Ascending aorta (tissue), 2 donors: Measurements from ENCODE around the gene SPARCL1. TPM values are rescaled to one million over a fixed set of nuclear protein-coding genes. Genes with fewer than 3 reads are reported as not detected.

Source experiments
- DNase-seq, 2 donors: peaks; one replicate each; pipeline ENCODE4 v3.0.0-alpha.2; 2019; ENCODE audit warnings: low spot score in 2 of 2
- H3K27ac ChIP-seq, 2 donors: fragments of 200-600 bp; sonication (generic); one replicate each; pipeline ENCODE4 v1.5.1; 2016 to 2017; ENCODE audit warnings: mild to moderate bottlenecking in 1 of 2
- H3K27me3 ChIP-seq: fragments of 200-600 bp; sonication (generic); one replicate; pipeline ENCODE4 v1.5.1; 2017
- H3K36me3 ChIP-seq, 2 donors: fragments of 200-600 bp; sonication (generic); one replicate each; pipeline ENCODE4 v1.5.1; 2016
- H3K4me1 ChIP-seq, 2 donors: fragments of 200-600 bp; sonication (generic); one replicate each; pipeline ENCODE4 v1.5.1; 2016 to 2017; ENCODE audit warnings: mild to moderate bottlenecking in 1 of 2
- H3K4me3 ChIP-seq, 2 donors: fragments of 200-600 bp; sonication (generic); one replicate each; pipeline ENCODE4 v1.5.1; 2016 to 2017; ENCODE audit warnings: mild to moderate bottlenecking in 1 of 2
- H3K9me3 ChIP-seq, 2 donors: fragments of 200-600 bp; sonication (generic); one replicate each; pipeline ENCODE4 v1.5.1; 2016
- intact Hi-C: fragments of 100-400 bp; cut with DNase I; formaldehyde crosslinking; loops from one replicate; pipeline ENCODE4 v1.15.1; 2023
- total RNA-seq: library from RNA; depleted of rRNA; stranded (reverse); fragments of >200 nt; gene quantifications from one replicate; pipeline ENCODE4 v1.1.0, GENCODE V29; 2016
- TF ChIP-seq, protein P1 (sequence below), 3 experiments: fragments of 200-600 bp in 2 of 3; fragments of 450-650 bp in 1 of 3; sonication (generic) in 2 of 3; IDR thresholded peaks; one replicate each; pipeline ENCODE4 v1.5.1; 2016 to 2019; ENCODE audit warnings: antibody characterized with exemption in 3 of 3, mild to moderate bottlenecking in 1 of 3, moderate library complexity in 1 of 3

The SPARCL1 gene
- total RNA-seq, 1 donor from 2014 or later: 830 TPM

DNA sequence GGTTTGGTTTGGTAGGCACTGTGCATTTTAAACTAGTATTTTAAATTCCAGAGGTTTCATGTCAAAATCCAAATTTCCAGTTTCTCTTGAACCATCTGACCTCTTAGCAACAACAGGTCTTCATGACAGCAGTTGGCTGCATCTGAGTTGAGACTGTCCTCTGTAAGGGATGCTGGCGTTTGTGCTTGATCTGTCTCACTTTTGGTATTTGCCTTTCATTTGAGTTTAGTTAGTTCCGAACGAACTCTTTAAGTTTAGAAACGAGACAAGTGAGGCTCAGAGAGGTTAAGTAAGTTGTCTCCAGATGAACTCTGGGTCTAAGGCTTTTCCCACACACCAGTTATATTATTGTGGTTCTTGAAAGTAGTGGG lies 29.1 kb downstream of the SPARCL1 start:
- peak overlapping the region; percentile 32 to 46 for H3K27ac ChIP-seq
- H3K27me3 ChIP-seq: no peaks in the 10 kb centered on the region
- no peaks in the 10 kb centered on the region for H3K9me3 ChIP-seq
- no peak for DNase-seq
- no peak overlapping the region for H3K4me3 ChIP-seq
- H3K4me1 ChIP-seq: peaks cover 12 to 24% of the 10 kb centered on the region in 2 donors
- TF ChIP-seq, protein P1, sequence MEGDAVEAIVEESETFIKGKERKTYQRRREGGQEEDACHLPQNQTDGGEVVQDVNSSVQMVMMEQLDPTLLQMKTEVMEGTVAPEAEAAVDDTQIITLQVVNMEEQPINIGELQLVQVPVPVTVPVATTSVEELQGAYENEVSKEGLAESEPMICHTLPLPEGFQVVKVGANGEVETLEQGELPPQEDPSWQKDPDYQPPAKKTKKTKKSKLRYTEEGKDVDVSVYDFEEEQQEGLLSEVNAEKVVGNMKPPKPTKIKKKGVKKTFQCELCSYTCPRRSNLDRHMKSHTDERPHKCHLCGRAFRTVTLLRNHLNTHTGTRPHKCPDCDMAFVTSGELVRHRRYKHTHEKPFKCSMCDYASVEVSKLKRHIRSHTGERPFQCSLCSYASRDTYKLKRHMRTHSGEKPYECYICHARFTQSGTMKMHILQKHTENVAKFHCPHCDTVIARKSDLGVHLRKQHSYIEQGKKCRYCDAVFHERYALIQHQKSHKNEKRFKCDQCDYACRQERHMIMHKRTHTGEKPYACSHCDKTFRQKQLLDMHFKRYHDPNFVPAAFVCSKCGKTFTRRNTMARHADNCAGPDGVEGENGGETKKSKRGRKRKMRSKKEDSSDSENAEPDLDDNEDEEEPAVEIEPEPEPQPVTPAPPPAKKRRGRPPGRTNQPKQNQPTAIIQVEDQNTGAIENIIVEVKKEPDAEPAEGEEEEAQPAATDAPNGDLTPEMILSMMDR (IDR thresholded peaks at IDR 0.05): no peak
- peaks cover 68 to 71% of the 10 kb centered on the region in 2 donors for H3K36me3 ChIP-seq
- intact Hi-C loops: no loop called here

DNA sequence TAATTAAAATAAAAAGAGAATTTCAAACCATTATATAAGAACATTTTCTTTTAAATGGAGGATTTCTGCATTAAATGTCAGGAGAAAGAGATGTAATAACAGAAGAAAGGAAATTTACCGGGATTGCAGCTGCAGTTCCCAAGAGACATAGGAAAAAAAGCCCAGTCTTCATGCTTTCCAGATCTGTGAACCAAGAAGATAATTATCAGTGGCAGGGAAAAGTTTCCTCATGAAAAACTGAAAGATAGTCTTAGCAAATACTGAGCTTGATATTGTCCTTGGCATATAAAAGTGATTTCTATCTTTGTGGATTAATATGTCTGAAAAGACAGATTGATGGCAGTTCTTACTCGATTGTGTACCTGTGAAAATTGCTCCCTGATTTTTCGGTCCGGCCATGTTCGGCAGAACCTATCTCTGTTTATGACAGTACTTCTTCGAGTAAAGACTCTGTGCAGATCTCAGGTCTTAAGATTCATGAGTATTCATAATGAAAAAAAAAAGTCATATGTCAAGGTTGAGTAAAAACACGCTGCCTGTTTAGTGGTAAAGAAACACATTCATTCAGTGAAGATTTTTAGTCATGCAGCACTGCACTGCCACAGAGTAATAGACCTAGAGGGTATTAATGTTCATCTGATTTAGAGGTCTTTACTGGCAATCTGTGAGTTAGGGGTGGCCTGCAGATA lies 29.6 kb downstream of the SPARCL1 start:
- Histone ChIP-seq H3K4me3 (no peak overlapping the region), H3K27me3 (no peaks in the 10 kb centered on the region), H3K27ac (peak overlapping the region; percentile 46 to 60), H3K9me3 (no peaks in the 10 kb centered on the region), H3K4me1 (peaks cover 12 to 24% of the 10 kb centered on the region in 2 donors), H3K36me3 (peaks cover 69 to 71% of the 10 kb centered on the region in 2 donors)
- TF ChIP-seq, protein P1 (IDR thresholded peaks at IDR 0.05): no peak
- DNase-seq: no peak
- intact Hi-C loops: no loop called here

DNA sequence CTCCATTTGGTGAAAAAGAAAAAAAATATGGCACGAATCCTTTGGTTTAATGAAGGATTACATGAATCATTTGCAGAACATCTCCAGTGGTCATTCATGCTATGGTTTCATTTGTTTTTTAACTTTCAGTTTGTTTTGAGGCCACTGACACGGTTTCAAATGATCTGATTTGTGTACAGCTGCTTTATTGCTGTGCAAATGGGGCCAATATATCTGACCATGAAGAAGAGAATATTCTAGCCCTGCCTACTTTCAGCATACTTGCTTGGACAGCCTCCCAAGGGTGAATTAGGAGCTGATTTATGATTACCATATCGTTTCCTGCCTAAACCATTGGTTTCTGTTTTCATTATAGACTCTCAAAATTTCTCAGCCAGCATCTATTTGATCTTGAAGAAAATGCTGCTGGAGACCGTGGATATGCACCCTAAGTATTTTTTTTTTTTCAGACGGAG lies 30.7 kb downstream of the SPARCL1 start:
- H3K4me3 ChIP-seq: peak overlapping the region; percentile 10 to 27
- H3K36me3 ChIP-seq: peaks cover 69 to 74% of the 10 kb centered on the region in 2 donors
- H3K4me1 ChIP-seq: peaks cover 14 to 23% of the 10 kb centered on the region in 2 donors
- no peak for DNase-seq
- peak overlapping the region; percentile 46 to 60 for H3K27ac ChIP-seq
- H3K9me3 ChIP-seq: no peaks in the 10 kb centered on the region
- no peaks in the 10 kb centered on the region for H3K27me3 ChIP-seq
- TF ChIP-seq, protein P1 (IDR thresholded peaks at IDR 0.05): no peak
- intact Hi-C loops: no loop called here

DNA sequence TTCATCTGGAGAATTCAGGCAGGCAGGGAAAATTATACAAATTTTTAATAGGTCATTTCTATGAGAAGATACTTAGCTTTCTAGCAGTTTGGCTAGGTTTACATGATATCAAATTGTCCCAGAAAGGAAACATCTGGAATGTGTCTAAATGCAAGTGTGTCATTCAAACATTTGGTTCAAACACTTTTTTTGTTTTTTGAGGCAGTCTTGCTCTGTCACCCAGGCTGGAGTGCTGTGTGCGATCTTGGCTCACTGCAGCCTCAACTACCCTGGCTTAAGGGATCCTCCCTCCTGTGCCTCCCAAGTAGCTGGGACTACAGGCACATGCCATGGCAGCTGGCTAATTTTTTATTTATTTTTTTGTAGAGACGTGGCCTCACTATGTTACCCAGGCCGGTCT lies 31.6 kb downstream of the SPARCL1 start:
- TF ChIP-seq, protein P1 (IDR thresholded peaks at IDR 0.05): no peak
- H3K27ac ChIP-seq: peak overlapping the region; percentile 46 to 60
- no peaks in the 10 kb centered on the region for H3K27me3 ChIP-seq
- H3K4me3 ChIP-seq: no peak overlapping the region
- intact Hi-C loops: no loop called here
- H3K4me1 ChIP-seq: peaks cover 13 to 30% of the 10 kb centered on the region in 2 donors
- peaks cover 73 to 82% of the 10 kb centered on the region in 2 donors for H3K36me3 ChIP-seq
- DNase-seq: no peak
- no peaks in the 10 kb centered on the region for H3K9me3 ChIP-seq

DNA sequence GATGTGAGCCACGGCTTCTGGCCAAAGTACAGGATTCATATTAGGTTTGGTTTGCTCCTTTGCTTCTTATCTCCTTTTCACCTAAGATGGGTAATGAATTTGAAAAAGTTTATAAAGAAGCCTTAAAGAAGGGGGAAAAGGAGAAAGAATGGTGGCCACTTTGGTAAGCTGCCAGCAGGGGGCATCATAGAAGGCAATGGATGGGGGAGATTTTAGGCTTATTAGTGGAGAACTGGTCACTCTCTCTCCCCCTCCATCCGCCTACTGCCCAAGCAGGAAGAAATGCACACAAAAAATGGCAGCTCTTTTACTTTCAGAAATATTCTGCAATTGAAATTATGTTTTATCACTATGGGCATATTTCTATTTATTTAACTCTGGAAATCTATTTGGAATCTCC lies 32.0 kb downstream of the SPARCL1 start:
- H3K4me1 ChIP-seq: peaks cover 12 to 27% of the 10 kb centered on the region in 2 donors
- H3K9me3 ChIP-seq: no peaks in the 10 kb centered on the region
- intact Hi-C loops: no loop called here
- no peak for DNase-seq
- H3K36me3 ChIP-seq: peaks cover 77 to 86% of the 10 kb centered on the region in 2 donors
- peak overlapping the region in 1 of 2 donors; percentile 35 for H3K27ac ChIP-seq
- no peak overlapping the region for H3K4me3 ChIP-seq
- TF ChIP-seq, protein P1 (IDR thresholded peaks at IDR 0.05): peak in 1 of 3 experiments; percentile 32
- no peaks in the 10 kb centered on the region for H3K27me3 ChIP-seq
